ENCODE data around the gene LSM12.
A peak's percentile ranks its signal among the peaks of the same experiment; 100 is the strongest.
"Not testable (repeated sequence)": the region's sequence is repeated elsewhere in the genome, so short reads cannot be mapped to it uniquely, and the experiment has no call there.

The LSM12 gene

GRCh38 chr17:44066204-44066930 lies at the start of gene LSM12:
LSM12 (minus strand) TSS chr17:44066671; CDS start chr17:44066587, 84 bp downstream.
- FAIRE-seq = peak; percentile 94
- peak; percentile 93 for DNase-seq (ENCODE audit: insufficient read length, low spot score)

DNA sequence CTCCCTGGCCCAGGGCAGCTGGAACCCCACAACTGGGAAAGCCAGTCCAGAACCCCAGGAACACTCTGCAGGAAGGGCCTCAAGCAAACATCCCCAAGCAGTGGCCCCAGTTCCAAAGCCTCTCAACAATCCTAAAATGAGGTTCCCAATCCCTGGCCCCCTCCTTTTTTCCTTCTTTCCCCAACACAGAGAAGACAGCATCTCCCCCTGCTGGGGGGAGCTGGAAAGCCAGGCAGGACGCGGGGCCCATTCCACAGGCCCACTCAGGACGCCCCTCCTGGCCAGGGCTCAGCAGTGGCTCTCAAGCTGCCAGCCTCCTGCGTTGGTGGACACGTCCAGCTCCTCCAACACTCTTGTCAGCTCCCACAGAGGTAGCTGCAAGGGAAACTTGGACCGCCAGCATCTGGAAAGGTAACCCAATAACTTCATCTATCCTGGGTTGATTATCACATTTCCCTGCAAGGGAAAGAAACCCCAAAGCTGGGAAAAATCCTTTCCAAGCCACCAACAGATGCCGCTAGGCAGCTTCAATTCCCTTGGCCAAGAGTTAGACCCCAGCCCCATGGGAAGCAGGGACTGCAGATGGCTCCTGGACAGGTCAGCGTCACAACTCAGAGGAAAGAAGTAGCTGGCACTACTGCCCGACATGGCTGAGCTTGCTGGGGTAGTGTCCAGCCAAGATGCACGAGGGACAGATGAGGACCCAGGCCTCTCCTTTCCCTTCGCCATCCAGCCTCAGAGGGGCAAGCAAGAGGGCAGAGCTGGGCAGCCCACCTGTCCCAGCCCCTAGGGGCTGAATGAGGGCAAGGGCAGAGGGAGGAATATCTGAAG lies 49.3 kb upstream of the LSM12 start:
- no peak for DNase-seq (ENCODE audit: insufficient read length, low spot score)

GRCh38 chr17:44113868-44114840 lies 47.7 kb upstream of the LSM12 start:
- no peak for DNase-seq (ENCODE audit: insufficient read length, low spot score)
- no peak for FAIRE-seq

More for the DNA sequence above, 49.3 kb upstream of the LSM12 start:
- no peak for FAIRE-seq

GRCh38 chr17:44113382-44113781 lies 46.9 kb upstream of the LSM12 start:
- no peak for DNase-seq (ENCODE audit: insufficient read length, low spot score)

GRCh38 chr17:44112284-44113280 lies 46.1 kb upstream of the LSM12 start:
- FAIRE-seq = no peak
- no peak for DNase-seq (ENCODE audit: insufficient read length, low spot score)

More at GRCh38 chr17:44113382-44113781, 46.9 kb upstream of the LSM12 start:
- no peak for FAIRE-seq

DNA sequence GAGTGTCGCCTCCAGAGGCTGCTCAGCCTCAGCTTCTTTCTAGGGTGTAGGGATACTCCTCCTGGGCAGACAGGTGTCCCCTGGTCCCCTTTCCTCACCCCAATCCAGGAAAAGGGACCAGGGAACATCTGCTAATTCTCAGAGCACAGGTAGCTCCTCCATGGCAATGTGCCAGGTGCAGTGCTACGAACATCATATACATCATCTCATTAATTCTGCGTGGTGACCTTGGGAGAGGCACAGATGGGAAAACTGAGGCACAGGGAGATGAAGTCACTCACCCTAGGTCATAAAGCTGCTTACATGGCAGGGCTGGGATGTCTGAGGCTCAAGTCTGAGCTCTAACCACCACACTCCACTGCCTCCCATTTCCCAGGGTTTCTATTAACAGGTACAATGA lies 45.3 kb upstream of the LSM12 start:
- DNase-seq (ENCODE audit: insufficient read length, low spot score) (no peak), FAIRE-seq (no peak)

DNA sequence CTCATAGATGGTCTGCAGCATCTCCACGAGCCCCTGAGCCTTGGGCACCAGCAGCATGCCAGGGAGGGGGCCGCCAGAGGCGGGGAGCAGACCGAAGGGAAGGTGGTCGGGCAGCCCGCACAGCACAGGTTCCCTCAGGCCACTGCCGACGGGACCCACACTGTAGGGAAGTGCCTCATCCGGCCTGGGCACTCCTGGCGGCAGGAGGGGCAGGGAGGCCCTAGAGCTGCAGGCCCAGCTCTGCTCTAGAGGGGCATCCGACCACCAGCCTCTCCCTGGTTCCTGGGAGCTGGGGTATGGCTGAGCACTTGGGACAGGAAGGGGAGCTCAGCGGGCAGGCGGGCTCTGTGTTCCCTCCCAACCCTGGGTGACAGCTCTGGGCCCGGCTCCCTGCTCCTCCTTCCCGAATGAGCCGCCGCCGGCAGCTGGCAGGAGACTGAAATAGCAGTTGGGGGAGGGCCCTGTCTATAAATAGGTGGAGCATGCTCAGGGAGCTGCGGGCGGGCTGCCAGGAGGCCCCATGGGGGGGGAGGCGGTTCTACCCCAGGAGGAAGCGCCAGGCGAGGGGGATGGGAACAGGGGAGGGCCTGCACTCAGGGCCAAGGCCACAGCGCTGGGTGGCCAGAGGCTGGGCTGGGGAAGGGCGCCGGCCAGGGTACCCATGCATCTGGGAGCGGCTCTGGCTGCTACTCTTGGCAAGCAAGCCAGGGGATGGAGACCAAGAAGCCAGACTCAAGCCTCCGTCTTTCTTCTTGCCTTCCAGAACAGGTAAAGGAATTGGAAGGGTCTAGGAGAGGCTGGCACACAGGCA lies 44.6 kb upstream of the LSM12 start:
- DNase-seq (ENCODE audit: insufficient read length, low spot score) = peak; percentile 88
- peak; percentile 80 for FAIRE-seq

DNA sequence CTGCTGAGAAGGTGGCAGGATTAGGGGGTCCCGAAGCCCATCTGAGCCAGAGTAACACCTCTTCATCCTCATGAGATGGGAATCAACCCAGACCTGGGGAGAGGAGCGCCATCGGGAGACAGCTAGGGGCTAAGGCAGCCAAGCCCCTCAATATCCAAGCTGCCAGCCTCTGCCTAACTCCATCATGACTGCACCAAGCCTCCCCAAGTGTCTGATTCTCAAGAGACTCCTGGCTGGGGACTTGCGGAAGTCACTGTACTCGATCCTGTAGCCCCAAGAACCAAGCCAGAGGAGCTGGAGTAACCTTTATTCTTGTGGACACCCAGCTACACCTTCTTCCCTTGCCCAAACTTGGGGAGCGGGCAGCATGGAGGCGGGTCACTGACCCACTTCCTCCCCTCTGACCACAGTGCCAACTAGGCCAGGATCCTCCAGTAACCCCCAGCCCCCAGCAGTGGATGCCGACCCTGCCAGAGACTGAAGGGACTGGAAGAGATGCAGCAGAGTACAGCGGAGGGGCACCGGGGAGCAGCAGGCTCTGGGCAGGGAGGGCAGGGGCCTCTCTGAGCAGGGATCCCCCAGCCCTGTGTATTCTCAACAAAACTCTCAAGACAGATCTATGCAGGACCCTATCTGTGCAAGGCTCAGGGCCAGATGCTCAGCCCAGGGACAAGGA lies 43.7 kb upstream of the LSM12 start:
- FAIRE-seq = no peak
- no peak for DNase-seq (ENCODE audit: insufficient read length, low spot score)

- DNase-seq (ENCODE audit: insufficient read length, low spot score) (no peak), FAIRE-seq (no peak)
Measured at GRCh38 chr17:44109312-44109630, 42.8 kb upstream of the LSM12 start.

DNA sequence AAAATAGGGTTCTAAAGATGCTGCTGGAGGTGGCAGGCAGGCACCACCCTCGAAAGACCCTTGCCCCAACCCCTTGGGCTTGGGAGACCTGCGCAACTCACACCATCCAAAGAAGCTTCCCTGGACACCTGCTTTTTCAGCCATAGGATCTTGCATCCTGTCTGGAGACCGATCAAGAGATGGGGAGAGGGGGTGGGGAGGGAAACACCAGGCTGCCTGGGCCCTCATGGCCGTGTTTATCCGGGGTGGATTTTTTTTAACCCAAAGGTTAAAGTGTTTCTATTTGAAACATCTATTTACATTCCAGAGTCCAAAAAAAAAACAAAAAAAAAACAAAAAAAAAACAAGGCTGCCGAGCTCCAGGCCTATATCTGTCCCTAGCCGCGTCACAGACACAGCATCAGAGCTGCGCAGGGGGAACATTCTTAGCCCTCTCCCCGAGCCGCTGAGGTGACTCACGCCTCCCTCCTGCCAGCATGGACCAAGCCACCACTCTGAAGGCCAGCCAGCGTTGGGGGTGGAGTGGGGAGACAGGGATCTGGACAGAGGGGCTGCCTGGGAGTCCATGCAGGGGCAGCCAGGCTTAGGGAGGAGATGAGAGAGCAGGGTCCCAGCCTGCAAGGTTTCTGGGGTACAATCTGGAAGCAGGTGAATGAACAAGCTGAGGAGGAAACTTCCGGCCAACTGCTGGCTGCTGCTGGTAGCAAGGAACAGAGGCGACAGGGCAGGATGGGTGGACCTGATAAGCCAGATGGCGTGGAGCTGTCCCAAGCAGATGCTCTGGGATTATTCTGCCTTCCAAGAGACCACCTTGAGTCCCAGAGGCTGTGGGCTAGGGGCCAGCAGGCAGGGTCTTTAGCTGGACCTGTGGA lies 42.2 kb upstream of the LSM12 start:
- FAIRE-seq (peak; percentile 95), DNase-seq (ENCODE audit: insufficient read length, low spot score) (peak; percentile 97)

GRCh38 chr17:44106801-44107200 lies 40.3 kb upstream of the LSM12 start:
- no peak for DNase-seq (ENCODE audit: insufficient read length, low spot score)
- FAIRE-seq = no peak

DNA sequence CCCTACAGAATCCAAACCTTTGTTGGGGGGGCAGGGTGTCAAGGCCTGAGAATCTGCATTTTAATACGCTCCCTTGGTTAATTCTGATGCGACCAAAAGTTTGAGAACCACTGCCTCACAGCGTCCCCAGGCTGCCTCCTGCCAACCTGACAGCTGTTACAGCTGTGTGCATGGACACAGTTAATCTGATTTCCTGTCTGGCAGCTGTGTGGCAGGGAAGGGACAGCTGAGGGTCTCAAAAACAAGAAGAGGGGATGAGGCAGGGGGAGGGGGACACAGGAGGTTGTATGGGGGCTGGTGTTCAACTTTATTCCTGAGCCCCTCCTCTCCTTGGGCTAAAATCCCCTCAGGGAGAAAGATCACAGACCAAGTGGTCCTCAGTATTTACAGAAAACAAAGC lies 39.5 kb upstream of the LSM12 start:
- no peak for FAIRE-seq
- DNase-seq (ENCODE audit: insufficient read length, low spot score) = no peak

DNA sequence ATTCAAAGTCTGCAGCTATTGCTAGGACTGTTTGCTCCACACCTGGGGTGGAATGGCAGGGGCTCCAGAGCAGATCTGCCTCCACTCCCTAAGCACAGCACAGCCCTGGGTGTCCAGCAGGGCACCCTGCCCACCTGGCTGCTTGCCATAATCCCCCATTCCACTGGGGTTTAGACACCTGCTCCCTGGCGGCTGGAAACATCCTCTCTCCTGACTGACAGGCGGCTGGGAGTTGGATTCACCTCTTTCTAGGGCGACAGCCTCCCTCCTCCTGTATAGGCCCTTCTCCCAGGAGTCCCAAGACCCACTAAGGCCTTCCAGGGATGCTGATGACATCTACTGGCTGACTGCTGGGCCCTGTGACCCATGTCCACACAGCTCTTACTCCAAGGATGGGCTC lies 39.0 kb upstream of the LSM12 start:
- no peak for DNase-seq (ENCODE audit: insufficient read length, low spot score)
- FAIRE-seq = no peak

GRCh38 chr17:44102849-44103622 lies 36.6 kb upstream of the LSM12 start:
- FAIRE-seq (no peak), DNase-seq (ENCODE audit: insufficient read length, low spot score) (no peak)

- DNase-seq (ENCODE audit: insufficient read length, low spot score) = not testable (repeated sequence)
- peak; percentile 13 for FAIRE-seq
Measured at GRCh38 chr17:44101858-44102257, 35.4 kb upstream of the LSM12 start.

- peak; percentile 31 for FAIRE-seq
- DNase-seq (ENCODE audit: insufficient read length, low spot score) = no peak
Measured at GRCh38 chr17:44097110-44097958, 30.9 kb upstream of the LSM12 start.

All from HTR-8/SVneo (cell line).